Fibroblast of mammary gland (primary cell): ENCODE data around the gene HS1BP3.
A peak's percentile ranks its signal among the peaks of the same experiment; 100 is the strongest.

Experiments
- DNase-seq: peaks from one replicate; pipeline ENCODE4 v3.0.0-alpha.2; 2010; ENCODE audit warnings: low read depth
- H3K4me3 ChIP-seq: 2 replicates; pipeline ENCODE4 v1.5.1; 2011; ENCODE audit warnings: low read depth, mild to moderate bottlenecking, low read length, moderate library complexity; ENCODE audit not compliant: control insufficient read depth
- TF ChIP-seq, protein P1 (sequence below): conservative IDR thresholded peaks from 2 replicates; pipeline ENCODE4 v1.5.1; 2011; ENCODE audit warnings: low read depth, low read length, inconsistent platforms; ENCODE audit not compliant: control insufficient read depth, insufficient read depth

Gene HS1BP3

GRCh38 chr2:20615068-20615465 is 35.8 kb downstream of the HS1BP3 start:
- H3K4me3 ChIP-seq: no peak overlapping the region
- TF ChIP-seq, protein P1, sequence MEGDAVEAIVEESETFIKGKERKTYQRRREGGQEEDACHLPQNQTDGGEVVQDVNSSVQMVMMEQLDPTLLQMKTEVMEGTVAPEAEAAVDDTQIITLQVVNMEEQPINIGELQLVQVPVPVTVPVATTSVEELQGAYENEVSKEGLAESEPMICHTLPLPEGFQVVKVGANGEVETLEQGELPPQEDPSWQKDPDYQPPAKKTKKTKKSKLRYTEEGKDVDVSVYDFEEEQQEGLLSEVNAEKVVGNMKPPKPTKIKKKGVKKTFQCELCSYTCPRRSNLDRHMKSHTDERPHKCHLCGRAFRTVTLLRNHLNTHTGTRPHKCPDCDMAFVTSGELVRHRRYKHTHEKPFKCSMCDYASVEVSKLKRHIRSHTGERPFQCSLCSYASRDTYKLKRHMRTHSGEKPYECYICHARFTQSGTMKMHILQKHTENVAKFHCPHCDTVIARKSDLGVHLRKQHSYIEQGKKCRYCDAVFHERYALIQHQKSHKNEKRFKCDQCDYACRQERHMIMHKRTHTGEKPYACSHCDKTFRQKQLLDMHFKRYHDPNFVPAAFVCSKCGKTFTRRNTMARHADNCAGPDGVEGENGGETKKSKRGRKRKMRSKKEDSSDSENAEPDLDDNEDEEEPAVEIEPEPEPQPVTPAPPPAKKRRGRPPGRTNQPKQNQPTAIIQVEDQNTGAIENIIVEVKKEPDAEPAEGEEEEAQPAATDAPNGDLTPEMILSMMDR: no peak
- no peak for DNase-seq

DNA sequence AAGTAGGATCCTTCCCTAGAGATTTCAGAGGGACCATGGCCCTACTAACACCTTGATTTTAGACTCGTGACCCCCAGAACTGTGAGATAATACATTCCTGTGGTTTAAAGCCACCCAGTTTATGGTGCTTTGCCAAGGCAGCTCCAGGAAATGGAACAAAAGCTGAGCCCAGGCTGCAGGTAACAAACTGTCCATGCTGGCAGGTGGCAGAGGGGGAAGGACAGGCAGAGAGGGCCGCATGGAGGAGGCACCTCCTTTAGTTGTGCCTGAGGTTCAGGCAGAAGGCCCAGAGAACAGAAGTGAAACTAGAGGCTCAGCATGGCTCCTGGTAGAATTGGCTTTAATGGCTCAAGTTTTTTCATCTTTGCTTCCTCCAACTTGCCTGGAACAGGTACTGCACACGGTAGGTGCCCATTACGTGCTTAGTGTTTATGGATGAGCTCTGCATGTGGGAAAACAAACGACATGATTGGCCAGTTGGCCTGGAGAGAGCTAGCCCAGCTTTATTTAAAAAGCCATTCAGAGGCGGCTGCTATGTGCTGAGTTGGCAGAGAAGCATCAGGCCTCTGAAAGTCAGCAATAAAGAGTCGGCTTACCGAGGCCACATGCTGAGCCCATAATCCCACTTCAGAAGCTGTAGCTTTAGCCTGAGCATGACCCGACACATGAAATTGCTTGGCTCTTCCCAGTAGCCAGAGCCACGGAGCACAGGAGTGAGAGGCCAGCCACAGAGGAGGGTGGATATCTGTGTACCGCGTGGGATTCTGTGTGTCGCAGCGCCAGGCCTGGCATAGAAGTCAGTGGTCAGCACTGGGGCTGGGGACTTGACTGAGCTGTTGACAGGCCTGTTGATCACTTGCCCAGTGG is 36.5 kb downstream of the HS1BP3 start:
- TF ChIP-seq, protein P1: no peak
- no peak overlapping the region for H3K4me3 ChIP-seq
- peak; percentile 35 for DNase-seq

GRCh38 chr2:20612925-20613916 is 37.7 kb downstream of the HS1BP3 start:
- TF ChIP-seq, protein P1: no peak

GRCh38 chr2:20611844-20612356 is 39.0 kb downstream of the HS1BP3 start:
- H3K4me3 ChIP-seq: no peak overlapping the region
- TF ChIP-seq, protein P1: no peak
- no peak for DNase-seq

More at GRCh38 chr2:20612925-20613916, 37.7 kb downstream of the HS1BP3 start:
- no peak overlapping the region for H3K4me3 ChIP-seq
- DNase-seq: no peak

DNA sequence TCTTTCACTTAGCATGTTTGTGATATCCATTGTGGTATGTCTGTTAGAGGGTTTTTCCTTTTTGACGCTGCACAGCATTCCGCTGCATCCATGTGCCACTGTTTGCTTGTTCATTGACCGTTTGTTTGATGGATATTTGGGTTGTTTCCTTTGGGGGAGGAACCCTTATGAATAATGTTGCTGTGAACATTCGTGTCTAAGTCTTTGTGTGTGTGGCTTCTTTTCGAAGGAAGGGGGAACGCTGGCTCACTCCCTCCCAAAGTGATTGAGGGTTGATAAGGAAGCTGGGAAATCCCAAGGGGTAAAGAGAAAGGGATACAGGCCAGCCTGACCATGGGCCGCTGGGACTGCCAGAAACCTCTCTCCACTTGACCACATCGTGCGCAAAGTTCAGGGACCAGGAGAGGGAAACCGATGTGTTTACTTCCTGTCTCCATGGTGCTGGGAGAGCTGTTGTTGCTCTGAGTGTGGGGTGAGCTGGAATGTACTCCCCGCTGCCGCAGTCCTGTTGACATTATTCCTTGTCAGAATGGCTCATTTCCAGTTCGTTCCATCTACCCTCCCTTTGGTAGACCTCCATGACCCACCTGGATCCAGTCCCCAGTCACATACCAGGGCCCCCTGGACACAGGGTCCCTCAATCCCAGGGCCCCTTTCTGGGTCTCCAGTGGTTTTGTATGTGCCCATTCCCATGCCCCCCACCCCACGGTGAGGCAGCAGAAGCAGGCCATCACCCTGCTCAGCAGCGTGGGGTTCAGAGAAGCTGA is 39.6 kb downstream of the HS1BP3 start:
- peak; percentile 98 for DNase-seq
- TF ChIP-seq, protein P1: no peak

GRCh38 chr2:20609995-20610357 is 40.9 kb downstream of the HS1BP3 start:
- no peak overlapping the region for H3K4me3 ChIP-seq
- DNase-seq: no peak
- TF ChIP-seq, protein P1: no peak

More for the DNA sequence above, 39.6 kb downstream of the HS1BP3 start:
- H3K4me3 ChIP-seq: no peak overlapping the region
